GM21515 (cell line): ENCODE data around the gene BPIFB1.

Experiments
- ATAC-seq: cut with Tn5 transposase; IDR thresholded peaks from one replicate; pipeline ENCODE4 v1.9.1; 2021; ENCODE audit not compliant: unreplicated experiment

Gene BPIFB1

GRCh38 chr20:33282991-33283555 lies at the start of gene BPIFB1:
BPIFB1 (plus strand) TSS chr20:33283214; CDS start chr20:33286074, 2,860 bp downstream.
- no peak for ATAC-seq

GRCh38 chr20:33234050-33234449 lies 49.0 kb upstream of the BPIFB1 start:
- ATAC-seq, result no peak

- ATAC-seq, result no peak
Observed at GRCh38 chr20:33235696-33236095, 47.3 kb upstream of the BPIFB1 start, which contains the start of gene BPIFA1. BPIFA1 (plus strand) TSS chr20:33235996; CDS start chr20:33237712, 1,716 bp downstream.

- no peak for ATAC-seq
Observed at GRCh38 chr20:33236351-33236750, 46.7 kb upstream of the BPIFB1 start.

GRCh38 chr20:33237989-33238388 lies 45.0 kb upstream of the BPIFB1 start:
- ATAC-seq, result no peak

- ATAC-seq, result no peak
Observed at GRCh38 chr20:33239418-33239817, 43.6 kb upstream of the BPIFB1 start.

GRCh38 chr20:33239979-33240736 lies 42.9 kb upstream of the BPIFB1 start:
- no peak for ATAC-seq

GRCh38 chr20:33240923-33241322 lies 42.1 kb upstream of the BPIFB1 start:
- no peak for ATAC-seq

GRCh38 chr20:33242319-33243100 lies 40.5 kb upstream of the BPIFB1 start:
- no peak for ATAC-seq

- ATAC-seq, result no peak
Observed at GRCh38 chr20:33246077-33246476, 36.9 kb upstream of the BPIFB1 start.

GRCh38 chr20:33249456-33249855 lies 33.6 kb upstream of the BPIFB1 start:
- no peak for ATAC-seq

GRCh38 chr20:33250666-33251065 lies 32.3 kb upstream of the BPIFB1 start:
- no peak for ATAC-seq

- no peak for ATAC-seq
Observed at GRCh38 chr20:33251496-33251895, 31.5 kb upstream of the BPIFB1 start.

GRCh38 chr20:33252460-33252859 lies 30.6 kb upstream of the BPIFB1 start:
- ATAC-seq, result no peak

GRCh38 chr20:33255005-33255404 lies 28.0 kb upstream of the BPIFB1 start:
- no peak for ATAC-seq

GRCh38 chr20:33257237-33257636 lies 25.8 kb upstream of the BPIFB1 start:
- ATAC-seq, result no peak

GRCh38 chr20:33259371-33259770 lies 23.6 kb upstream of the BPIFB1 start:
- no peak for ATAC-seq

GRCh38 chr20:33261465-33261864 lies 21.5 kb upstream of the BPIFB1 start:
- no peak for ATAC-seq

- ATAC-seq, result no peak
Observed at GRCh38 chr20:33262658-33263065, 20.4 kb upstream of the BPIFB1 start.

- ATAC-seq, result no peak
Observed at GRCh38 chr20:33263784-33264183, 19.2 kb upstream of the BPIFB1 start.

GRCh38 chr20:33267701-33268100 lies 15.3 kb upstream of the BPIFB1 start:
- ATAC-seq, result no peak
